CD4-positive, alpha-beta T cell treated with Interleukin-4 for 1 hour (primary cell): ENCODE results near the gene PROM1.

Experiments used
- DNase-seq, 2 donors: peaks; one replicate each; pipeline ENCODE4 v3.0.0-alpha.2; 2020 to 2022

The PROM1 gene

GRCh38 chr4:15936495-15936894 is 147.3 kb downstream of the PROM1 start:
- DNase-seq = no peak

GRCh38 chr4:15935504-15936402 is 148.1 kb downstream of the PROM1 start:
- DNase-seq = no peak

- DNase-seq = no peak
Measured at GRCh38 chr4:15934259-15934658, 149.6 kb downstream of the PROM1 start.

- no peak for DNase-seq
Measured at GRCh38 chr4:15931451-15932210, 152.2 kb downstream of the PROM1 start.

GRCh38 chr4:15930314-15930713 is 153.5 kb downstream of the PROM1 start:
- no peak for DNase-seq

- no peak for DNase-seq
Measured at GRCh38 chr4:15929540-15929939, 154.3 kb downstream of the PROM1 start.

- no peak for DNase-seq
Measured at GRCh38 chr4:15928883-15929282, 154.9 kb downstream of the PROM1 start.

GRCh38 chr4:15926486-15926885 is 157.3 kb downstream of the PROM1 start:
- no peak for DNase-seq

- DNase-seq = no peak
Measured at GRCh38 chr4:15925830-15926229, 158.0 kb downstream of the PROM1 start.

GRCh38 chr4:15921592-15921932 is 162.3 kb downstream of the PROM1 start:
- no peak for DNase-seq

GRCh38 chr4:15920723-15921591 is 162.9 kb downstream of the PROM1 start:
- no peak for DNase-seq

GRCh38 chr4:15918484-15919129 is 165.2 kb downstream of the PROM1 start:
- no peak for DNase-seq
